ENCODE results near the gene RBSN.

DNA sequence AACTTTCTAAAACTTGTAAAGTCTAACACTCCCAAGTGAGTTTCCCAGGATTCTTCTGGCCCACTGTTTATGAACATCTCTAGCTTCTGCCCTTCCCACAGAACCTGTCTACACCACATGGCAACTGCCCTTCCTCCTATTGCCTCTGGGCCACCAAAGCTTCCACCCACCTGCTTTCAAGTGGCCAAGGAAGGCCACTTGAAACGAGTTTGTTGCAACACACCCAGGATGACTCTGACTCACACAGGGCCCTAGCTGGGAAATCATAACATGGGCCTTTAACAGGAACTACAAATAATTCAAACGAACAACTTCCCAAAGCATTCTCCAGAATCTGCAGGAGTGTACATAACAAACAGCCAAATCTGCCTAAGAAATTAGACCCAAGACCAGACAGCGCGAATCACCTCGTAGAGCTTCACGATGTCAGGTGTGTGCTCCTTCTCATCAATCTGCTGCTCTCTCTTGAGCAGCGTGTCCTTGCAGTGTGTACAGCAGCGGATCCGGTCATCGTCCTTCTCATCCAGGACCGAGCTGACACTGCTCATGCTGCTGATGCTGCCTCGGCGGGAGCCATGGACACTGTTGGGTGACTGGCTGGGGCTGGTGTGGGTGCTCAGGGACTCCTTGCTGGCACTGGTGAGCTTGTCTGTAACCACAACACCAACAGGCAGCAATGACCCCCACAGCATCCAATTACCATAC is 16.8 kb downstream of the RBSN start:
- TF ChIP-seq EZH2phosphoT487 (conservative IDR thresholded peaks at IDR 0.05; ENCODE audit: low read length) (no peak), CTCF (IDR thresholded peaks at IDR 0.05; ENCODE audit: insufficient read depth, low read length, poor library complexity, severe bottlenecking) (no peak)

Data from SU-DHL-6 (cell line).